ENCODE measurements around the gene DEFB125.

DNA sequence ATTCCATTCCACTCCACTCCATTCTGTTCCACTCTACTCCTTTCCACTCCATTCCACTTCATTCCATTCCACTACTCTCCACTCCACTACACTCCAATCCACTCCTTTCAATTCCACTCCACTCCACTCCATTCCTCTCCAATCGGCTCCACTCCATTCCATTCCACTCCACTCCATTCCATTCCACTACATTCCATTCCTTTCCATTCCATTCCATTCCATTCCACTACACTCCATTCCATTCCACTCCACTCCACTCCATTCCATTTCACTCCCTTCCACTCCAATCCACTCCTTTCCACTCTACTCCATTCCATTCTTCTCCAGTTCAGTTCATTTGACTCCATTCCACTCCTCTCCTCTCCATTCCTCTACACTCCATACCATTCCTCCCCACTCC, 26.2 kb upstream of the DEFB125 start:
- TF ChIP-seq, protein P1, sequence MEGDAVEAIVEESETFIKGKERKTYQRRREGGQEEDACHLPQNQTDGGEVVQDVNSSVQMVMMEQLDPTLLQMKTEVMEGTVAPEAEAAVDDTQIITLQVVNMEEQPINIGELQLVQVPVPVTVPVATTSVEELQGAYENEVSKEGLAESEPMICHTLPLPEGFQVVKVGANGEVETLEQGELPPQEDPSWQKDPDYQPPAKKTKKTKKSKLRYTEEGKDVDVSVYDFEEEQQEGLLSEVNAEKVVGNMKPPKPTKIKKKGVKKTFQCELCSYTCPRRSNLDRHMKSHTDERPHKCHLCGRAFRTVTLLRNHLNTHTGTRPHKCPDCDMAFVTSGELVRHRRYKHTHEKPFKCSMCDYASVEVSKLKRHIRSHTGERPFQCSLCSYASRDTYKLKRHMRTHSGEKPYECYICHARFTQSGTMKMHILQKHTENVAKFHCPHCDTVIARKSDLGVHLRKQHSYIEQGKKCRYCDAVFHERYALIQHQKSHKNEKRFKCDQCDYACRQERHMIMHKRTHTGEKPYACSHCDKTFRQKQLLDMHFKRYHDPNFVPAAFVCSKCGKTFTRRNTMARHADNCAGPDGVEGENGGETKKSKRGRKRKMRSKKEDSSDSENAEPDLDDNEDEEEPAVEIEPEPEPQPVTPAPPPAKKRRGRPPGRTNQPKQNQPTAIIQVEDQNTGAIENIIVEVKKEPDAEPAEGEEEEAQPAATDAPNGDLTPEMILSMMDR (IDR thresholded peaks at IDR 0.05) = no peak
- TF ChIP-seq POLR2A (IDR thresholded peaks at IDR 0.05) = no peak
